VCaP (cell line): ENCODE measurements around the gene DCP1B.
A peak's percentile ranks its signal among the peaks of the same experiment; 100 is the strongest.

ENCODE experiments used
- H3K27ac ChIP-seq: fragments of 450-650 bp; 2 replicates; pipeline ENCODE4 v1.5.1; 2017
- CTCF ChIP-seq: fragments of 450-650 bp; conservative IDR thresholded peaks from 2 replicates; pipeline ENCODE4 v1.5.1; 2017; ENCODE audit warnings: mild to moderate bottlenecking, moderate library complexity

DCP1B gene

GRCh38 chr12:2029851-2030250, 25.6 kb upstream of the DCP1B start:
- no peak overlapping the region for H3K27ac ChIP-seq
- TF ChIP-seq CTCF, result no peak

- no peak overlapping the region for H3K27ac ChIP-seq
- TF ChIP-seq CTCF, result no peak
Observed at GRCh38 chr12:2027351-2027750, 23.1 kb upstream of the DCP1B start.

- peak overlapping the region; percentile 52 for H3K27ac ChIP-seq
- no peak for TF ChIP-seq CTCF
Observed at GRCh38 chr12:2023365-2023764, 19.1 kb upstream of the DCP1B start.

GRCh38 chr12:2020511-2020910, 16.3 kb upstream of the DCP1B start:
- no peak for TF ChIP-seq CTCF
- H3K27ac ChIP-seq, result no peak overlapping the region

- H3K27ac ChIP-seq, result no peak overlapping the region
- no peak for TF ChIP-seq CTCF
Observed at GRCh38 chr12:2019126-2019525, 14.9 kb upstream of the DCP1B start.

GRCh38 chr12:2018391-2018790, 14.1 kb upstream of the DCP1B start:
- TF ChIP-seq CTCF, result no peak
- no peak overlapping the region for H3K27ac ChIP-seq

- no peak for TF ChIP-seq CTCF
- no peak overlapping the region for H3K27ac ChIP-seq
Observed at GRCh38 chr12:2017546-2018337, 13.5 kb upstream of the DCP1B start.
